Measurements from ENCODE around the gene AGO1. TPM values are rescaled to one million over a fixed set of nuclear protein-coding genes. Genes with fewer than 3 reads are reported as not detected.
A peak's percentile ranks its signal among the peaks of the same experiment; 100 is the strongest.

Gene AGO1
- total and polyA plus RNA-seq, 2 experiments from 2014 or later: 9.6 to 18.9 TPM

- Histone ChIP-seq H3K27ac (no peak overlapping the region), H3K4me1 (ENCODE audit: low read depth) (no peaks in the 10 kb centered on the region), H3K9me3 (ENCODE audit: low read depth) (no peaks in the 10 kb centered on the region), H3K4me3 (no peak overlapping the region), H3K36me3 (peaks cover 51% of the 10 kb centered on the region), H3K27me3 (no peaks in the 10 kb centered on the region)
- peak in 1 of 2 donors; percentile 39 for DNase-seq (ENCODE audit: low read depth in 1 of 2, low spot score in 1 of 2)
- TF ChIP-seq CTCF (IDR thresholded peaks at IDR 0.05; ENCODE audit: low read depth, low read length): no peak
These were observed 44.2 kb upstream of the AGO1 start for GRCh38 chr1:35838693-35839245.

- Histone ChIP-seq H3K27me3 (no peaks in the 10 kb centered on the region), H3K4me1 (ENCODE audit: low read depth) (no peaks in the 10 kb centered on the region), H3K27ac (no peak overlapping the region), H3K9me3 (ENCODE audit: low read depth) (no peaks in the 10 kb centered on the region), H3K4me3 (no peak overlapping the region), H3K36me3 (peaks cover 33% of the 10 kb centered on the region)
- no peak for DNase-seq (ENCODE audit: low read depth in 1 of 2, low spot score in 1 of 2)
- TF ChIP-seq CTCF (IDR thresholded peaks at IDR 0.05; ENCODE audit: low read depth, low read length): no peak
These were observed 38.2 kb upstream of the AGO1 start for GRCh38 chr1:35844826-35845225.

GRCh38 chr1:35845766-35846165 lies 37.2 kb upstream of the AGO1 start:
- Histone ChIP-seq H3K9me3 (ENCODE audit: low read depth) (no peaks in the 10 kb centered on the region), H3K4me3 (no peak overlapping the region), H3K4me1 (ENCODE audit: low read depth) (no peaks in the 10 kb centered on the region), H3K27ac (no peak overlapping the region), H3K36me3 (peaks cover 39% of the 10 kb centered on the region), H3K27me3 (no peaks in the 10 kb centered on the region)
- TF ChIP-seq CTCF (IDR thresholded peaks at IDR 0.05; ENCODE audit: low read depth, low read length): no peak
- DNase-seq (ENCODE audit: low read depth in 1 of 2, low spot score in 1 of 2): peak in 1 of 2 donors; percentile 23

- no peak for DNase-seq (ENCODE audit: low read depth in 1 of 2, low spot score in 1 of 2)
- H3K4me3 ChIP-seq: no peak overlapping the region
- H3K9me3 ChIP-seq (ENCODE audit: low read depth): no peaks in the 10 kb centered on the region
- H3K4me1 ChIP-seq (ENCODE audit: low read depth): no peaks in the 10 kb centered on the region
- no peaks in the 10 kb centered on the region for H3K27me3 ChIP-seq
- H3K36me3 ChIP-seq: peaks cover 43% of the 10 kb centered on the region
- H3K27ac ChIP-seq: no peak overlapping the region
- TF ChIP-seq CTCF (IDR thresholded peaks at IDR 0.05; ENCODE audit: low read depth, low read length): no peak
These were observed 35.0 kb upstream of the AGO1 start for GRCh38 chr1:35847935-35848565.

GRCh38 chr1:35850051-35850450 lies 33.0 kb upstream of the AGO1 start:
- peaks cover 51% of the 10 kb centered on the region for H3K36me3 ChIP-seq
- TF ChIP-seq CTCF (IDR thresholded peaks at IDR 0.05; ENCODE audit: low read depth, low read length): no peak
- H3K27ac ChIP-seq: no peak overlapping the region
- H3K4me3 ChIP-seq: no peak overlapping the region
- DNase-seq (ENCODE audit: low read depth in 1 of 2, low spot score in 1 of 2): no peak
- no peaks in the 10 kb centered on the region for H3K27me3 ChIP-seq
- H3K4me1 ChIP-seq (ENCODE audit: low read depth): no peaks in the 10 kb centered on the region
- no peaks in the 10 kb centered on the region for H3K9me3 ChIP-seq (ENCODE audit: low read depth)

All from cardiac muscle cell (in vitro differentiated cells and primary cell).